Measurements from ENCODE around the gene ITPK1. TPM values are rescaled to one million over a fixed set of nuclear protein-coding genes. Genes with fewer than 3 reads are reported as not detected.

ITPK1 gene
- total RNA-seq, 4 donors from 2014 or later: 108 to 221 (median 138) TPM

DNA sequence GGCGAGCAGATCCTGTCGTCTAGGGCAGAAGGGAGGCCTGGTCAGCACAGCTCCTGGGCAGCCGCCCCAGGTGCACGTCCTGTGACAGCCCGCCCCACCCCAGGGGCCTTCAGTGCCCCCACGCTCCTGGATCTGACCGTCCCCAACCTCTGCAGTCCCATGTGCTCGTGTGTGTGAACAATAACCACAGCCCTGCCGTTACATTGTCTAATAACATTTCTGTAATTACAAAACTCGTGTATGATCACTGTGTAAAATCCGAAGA is 153.0 kb downstream of the ITPK1 start:
- TF ChIP-seq, protein P1, sequence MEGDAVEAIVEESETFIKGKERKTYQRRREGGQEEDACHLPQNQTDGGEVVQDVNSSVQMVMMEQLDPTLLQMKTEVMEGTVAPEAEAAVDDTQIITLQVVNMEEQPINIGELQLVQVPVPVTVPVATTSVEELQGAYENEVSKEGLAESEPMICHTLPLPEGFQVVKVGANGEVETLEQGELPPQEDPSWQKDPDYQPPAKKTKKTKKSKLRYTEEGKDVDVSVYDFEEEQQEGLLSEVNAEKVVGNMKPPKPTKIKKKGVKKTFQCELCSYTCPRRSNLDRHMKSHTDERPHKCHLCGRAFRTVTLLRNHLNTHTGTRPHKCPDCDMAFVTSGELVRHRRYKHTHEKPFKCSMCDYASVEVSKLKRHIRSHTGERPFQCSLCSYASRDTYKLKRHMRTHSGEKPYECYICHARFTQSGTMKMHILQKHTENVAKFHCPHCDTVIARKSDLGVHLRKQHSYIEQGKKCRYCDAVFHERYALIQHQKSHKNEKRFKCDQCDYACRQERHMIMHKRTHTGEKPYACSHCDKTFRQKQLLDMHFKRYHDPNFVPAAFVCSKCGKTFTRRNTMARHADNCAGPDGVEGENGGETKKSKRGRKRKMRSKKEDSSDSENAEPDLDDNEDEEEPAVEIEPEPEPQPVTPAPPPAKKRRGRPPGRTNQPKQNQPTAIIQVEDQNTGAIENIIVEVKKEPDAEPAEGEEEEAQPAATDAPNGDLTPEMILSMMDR (IDR thresholded peaks at IDR 0.05): no peak
- no peak for TF ChIP-seq POLR2AphosphoS5 (IDR thresholded peaks at IDR 0.05)
- TF ChIP-seq EP300 (IDR thresholded peaks at IDR 0.05): no peak
- Histone ChIP-seq H3K9me3 (no peaks in the 10 kb centered on the region), H3K36me3 (peaks cover 6 to 47% (median 35%) of the 10 kb centered on the region in 4 donors), H3K27me3 (no peaks in the 10 kb centered on the region), H3K4me1 (peaks cover 33 to 67% (median 55%) of the 10 kb centered on the region in 4 donors), H3K27ac (replicated peaks in 1 of 4) (peak overlapping the region in 3 of 4 donors; percentile 80 to 84 (median 82)), H3K4me3 (no peak overlapping the region)
- no peak for DNase-seq (ENCODE audit: extremely low spot score)
- 81% methylated on average over 5 of the region's 11 CpGs for WGBS
- intact Hi-C loops (cut with DNase I): no loop called here

DNA sequence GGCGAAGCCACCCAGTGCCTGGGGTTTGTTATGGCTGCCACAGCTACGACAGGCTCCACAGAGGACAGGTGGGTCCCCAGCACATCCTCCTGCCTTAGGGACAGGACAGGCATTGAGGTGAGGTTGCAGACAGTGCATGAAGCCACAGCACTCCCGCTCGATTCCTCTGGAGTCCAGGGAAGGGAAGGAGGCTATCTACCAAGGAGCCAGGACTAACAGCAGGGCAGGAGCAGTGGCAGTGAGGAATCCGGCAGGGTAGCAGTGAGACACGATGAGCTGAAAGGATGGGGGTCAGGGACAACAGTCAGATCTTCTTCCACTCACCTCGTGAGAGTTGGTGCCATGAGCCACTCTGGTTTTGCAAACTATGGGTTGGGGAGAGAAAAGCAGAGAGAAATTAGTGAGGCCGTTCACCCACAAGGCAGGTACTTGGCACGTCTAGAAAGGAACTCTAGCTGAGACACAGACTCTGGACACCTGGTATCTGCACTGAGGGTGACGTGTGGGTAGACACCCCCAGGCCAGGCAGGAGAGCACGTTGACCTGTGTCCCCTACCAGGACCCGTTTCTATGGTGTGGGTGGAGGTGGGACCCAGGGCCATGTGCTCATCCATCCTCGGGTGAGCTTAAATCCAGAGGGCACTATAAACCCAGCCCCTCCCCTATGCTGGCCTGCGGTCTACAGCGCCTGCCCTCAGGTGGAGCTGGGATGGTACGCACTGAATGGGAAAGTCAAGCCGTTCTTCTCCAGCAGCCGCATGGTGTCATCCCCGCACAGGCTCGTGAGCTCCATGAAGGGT is 153.5 kb downstream of the ITPK1 start:
- intact Hi-C loops (cut with DNase I): no loop called here
- Histone ChIP-seq H3K27ac (replicated peaks in 1 of 4) (peak overlapping the region in 3 of 4 donors; percentile 80 to 84 (median 82)), H3K36me3 (peaks cover 11 to 53% (median 40%) of the 10 kb centered on the region in 4 donors), H3K9me3 (no peaks in the 10 kb centered on the region), H3K4me1 (peaks cover 33 to 67% (median 55%) of the 10 kb centered on the region in 4 donors), H3K4me3 (no peak overlapping the region), H3K27me3 (no peaks in the 10 kb centered on the region)
- DNase-seq (ENCODE audit: extremely low spot score): no peak
- TF ChIP-seq POLR2A (IDR thresholded peaks at IDR 0.05; ENCODE audit: low read depth) (no peak), EP300 (IDR thresholded peaks at IDR 0.05) (no peak), POLR2AphosphoS5 (IDR thresholded peaks at IDR 0.05) (no peak)
- TF ChIP-seq, protein P1 (IDR thresholded peaks at IDR 0.05): no peak
- WGBS: 93% methylated on average over 12 of the region's 20 CpGs

DNA sequence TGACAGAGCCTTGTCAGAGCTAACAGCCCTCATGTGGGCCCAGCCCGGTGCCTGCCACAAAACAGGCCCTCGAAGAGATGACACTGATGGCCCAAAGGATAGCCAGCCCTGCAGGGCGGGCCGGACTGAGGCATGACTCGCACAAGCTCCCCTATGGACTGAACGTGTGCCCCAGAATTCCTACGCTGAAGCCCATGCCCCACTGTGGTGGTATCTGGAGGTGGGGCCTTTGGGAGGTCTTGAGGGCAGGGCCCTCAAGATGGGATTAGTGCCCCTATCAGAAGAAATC is 154.2 kb downstream of the ITPK1 start:
- H3K27ac ChIP-seq (replicated peaks in 1 of 4): peak overlapping the region in 2 of 4 donors; percentile 82 to 84
- peaks cover 33 to 67% (median 55%) of the 10 kb centered on the region in 4 donors for H3K4me1 ChIP-seq
- 95% methylated on average over 7 of the region's 7 CpGs for WGBS
- intact Hi-C loops (cut with DNase I): no loop called here
- H3K4me3 ChIP-seq: no peak overlapping the region
- no peaks in the 10 kb centered on the region for H3K27me3 ChIP-seq
- TF ChIP-seq EP300 (IDR thresholded peaks at IDR 0.05) (no peak), POLR2A (IDR thresholded peaks at IDR 0.05; ENCODE audit: low read depth) (no peak), POLR2AphosphoS5 (IDR thresholded peaks at IDR 0.05) (no peak)
- TF ChIP-seq, protein P1 (IDR thresholded peaks at IDR 0.05): no peak
- no peak for DNase-seq (ENCODE audit: extremely low spot score)
- H3K36me3 ChIP-seq: peaks cover 18 to 60% (median 47%) of the 10 kb centered on the region in 4 donors
- no peaks in the 10 kb centered on the region for H3K9me3 ChIP-seq

DNA sequence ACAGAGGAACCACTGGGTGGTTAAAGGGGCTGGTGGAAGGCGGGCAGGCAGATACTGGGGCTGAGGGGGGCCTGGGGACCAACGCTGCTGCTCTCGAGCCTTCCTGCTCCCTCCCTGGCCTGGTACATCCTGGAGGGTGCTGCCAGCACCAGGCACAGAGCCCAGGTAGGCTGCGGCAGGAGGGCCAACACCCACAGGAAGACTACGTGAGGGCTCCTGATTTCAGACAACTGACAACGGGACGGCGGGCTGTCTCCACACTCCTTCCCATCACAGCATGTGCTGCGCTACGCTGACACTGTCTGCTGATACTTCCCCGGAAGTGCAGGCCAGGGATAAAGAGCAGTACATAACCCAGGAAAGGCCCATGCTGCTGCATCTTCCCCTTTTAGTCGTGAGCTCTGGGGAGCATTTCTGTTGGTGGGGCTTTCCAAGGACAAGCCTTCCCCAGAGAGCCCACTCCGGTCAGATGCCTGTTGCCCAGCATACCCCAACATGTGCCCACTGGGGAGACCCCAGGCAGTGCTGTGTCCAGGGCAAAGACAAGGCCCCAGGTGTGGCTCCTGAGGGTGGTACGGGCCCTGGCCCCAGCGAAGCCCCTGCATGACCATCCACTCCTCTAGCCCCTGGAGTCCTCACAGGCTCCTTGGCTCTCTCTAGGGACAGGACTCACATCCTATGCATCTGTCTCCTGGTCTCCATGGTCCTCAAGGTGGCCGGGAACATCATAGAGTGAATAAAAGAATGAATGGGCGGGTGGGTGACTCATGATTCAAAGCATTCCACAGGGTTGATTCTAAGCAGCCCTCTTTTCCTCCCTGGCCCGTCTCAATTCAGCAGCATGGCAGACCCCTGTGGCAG is 154.8 kb downstream of the ITPK1 start:
- WGBS: 92% methylated on average over 8 of the region's 18 CpGs
- TF ChIP-seq, protein P1 (IDR thresholded peaks at IDR 0.05): no peak
- no peak for TF ChIP-seq POLR2AphosphoS5 (IDR thresholded peaks at IDR 0.05)
- no peak for TF ChIP-seq EP300 (IDR thresholded peaks at IDR 0.05)
- TF ChIP-seq POLR2A (IDR thresholded peaks at IDR 0.05; ENCODE audit: low read depth): no peak
- peaks cover 24 to 65% (median 53%) of the 10 kb centered on the region in 4 donors for H3K36me3 ChIP-seq
- no peaks in the 10 kb centered on the region for H3K27me3 ChIP-seq
- peaks cover 33 to 65% (median 55%) of the 10 kb centered on the region in 4 donors for H3K4me1 ChIP-seq
- H3K27ac ChIP-seq (replicated peaks in 1 of 4): peak overlapping the region in 1 of 4 donors; percentile 82
- intact Hi-C loops (cut with DNase I): no loop called here
- no peak for DNase-seq (ENCODE audit: extremely low spot score)
- no peak overlapping the region for H3K4me3 ChIP-seq
- no peaks in the 10 kb centered on the region for H3K9me3 ChIP-seq

Data from esophagus muscularis mucosa (tissue), 4 donors.